IPS-NIHi7 (cell line): ENCODE results near the gene ILF3.
A peak's percentile ranks its signal among the peaks of the same experiment; 100 is the strongest.

Experiments
- DNase-seq: peaks from one replicate; pipeline ENCODE4 v3.0.0; 2012; ENCODE audit warnings: mixed read lengths; ENCODE audit errors: extremely low spot score

Gene ILF3

GRCh38 chr19:10653732-10654609 is at the start of gene ILF3:
ILF3 (plus strand) TSS chr19:10654346; CDS start chr19:10670606, 16,260 bp downstream.
- peak; percentile 93 for DNase-seq

- DNase-seq, result no peak
These were observed 49.6 kb upstream of the ILF3 start for GRCh38 chr19:10604460-10604980.

- no peak for DNase-seq
These were observed 42.2 kb upstream of the ILF3 start for GRCh38 chr19:10611907-10612306.

- peak; percentile 8 for DNase-seq
These were observed 41.5 kb upstream of the ILF3 start for GRCh38 chr19:10612499-10613119.

GRCh38 chr19:10615429-10616023 is 38.6 kb upstream of the ILF3 start:
- no peak for DNase-seq

- no peak for DNase-seq
These were observed 36.6 kb upstream of the ILF3 start for GRCh38 chr19:10617409-10618121.

GRCh38 chr19:10618846-10619245 is 35.3 kb upstream of the ILF3 start:
- no peak for DNase-seq

GRCh38 chr19:10620786-10621185 is 33.4 kb upstream of the ILF3 start:
- DNase-seq, result no peak

- no peak for DNase-seq
These were observed 32.2 kb upstream of the ILF3 start for GRCh38 chr19:10621966-10622365.

GRCh38 chr19:10624585-10624984 is 29.6 kb upstream of the ILF3 start:
- DNase-seq, result no peak

- DNase-seq, result peak; percentile 98
These were observed 29.0 kb upstream of the ILF3 start, which contains the start of gene SLC44A2 for GRCh38 chr19:10625003-10625761. SLC44A2 (plus strand) TSS chr19:10625553; CDS start chr19:10625634, 81 bp downstream.

GRCh38 chr19:10625762-10626138 is 28.4 kb upstream of the ILF3 start:
- no peak for DNase-seq

GRCh38 chr19:10631874-10632273 is 22.3 kb upstream of the ILF3 start:
- DNase-seq, result no peak

GRCh38 chr19:10634430-10634829 is 19.7 kb upstream of the ILF3 start:
- no peak for DNase-seq

- no peak for DNase-seq
These were observed 19.2 kb upstream of the ILF3 start for GRCh38 chr19:10634963-10635362.

GRCh38 chr19:10636304-10636972 is 17.7 kb upstream of the ILF3 start:
- peak; percentile 63 for DNase-seq

- no peak for DNase-seq
These were observed 16.3 kb upstream of the ILF3 start for GRCh38 chr19:10637894-10638293.

GRCh38 chr19:10639836-10640235 is 14.3 kb upstream of the ILF3 start:
- no peak for DNase-seq

- DNase-seq, result no peak
These were observed 13.8 kb upstream of the ILF3 start for GRCh38 chr19:10640361-10640760.

GRCh38 chr19:10641248-10641647 is 12.9 kb upstream of the ILF3 start:
- no peak for DNase-seq
